ENCODE measurements around the gene TFDP3. TPM values are rescaled to one million over a fixed set of nuclear protein-coding genes. Genes with fewer than 3 reads are reported as not detected.

TFDP3 gene
- total RNA-seq, 4 donors from 2014 or later = not detected

DNA sequence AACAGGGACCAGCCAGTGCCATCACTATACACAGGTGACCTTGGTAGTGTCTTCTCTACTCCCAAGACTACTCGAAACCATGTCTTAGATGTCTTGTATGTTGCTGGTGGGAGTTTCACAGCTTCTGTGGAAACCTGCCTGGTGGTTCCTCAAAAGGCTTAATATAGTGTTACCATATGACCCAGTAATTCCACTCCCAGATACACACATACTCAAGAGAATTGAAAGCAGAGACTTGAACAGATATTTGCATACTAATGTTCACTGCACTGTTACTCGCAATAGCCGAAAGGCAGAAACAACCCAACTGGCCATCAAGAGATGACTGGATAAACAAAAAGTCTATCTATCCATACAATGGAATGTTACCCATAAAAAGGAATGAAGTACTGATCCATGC, 3.1 kb downstream of the TFDP3 start:
- TF ChIP-seq POLR2A (IDR thresholded peaks at IDR 0.05) = no peak
- TF ChIP-seq, protein P1, sequence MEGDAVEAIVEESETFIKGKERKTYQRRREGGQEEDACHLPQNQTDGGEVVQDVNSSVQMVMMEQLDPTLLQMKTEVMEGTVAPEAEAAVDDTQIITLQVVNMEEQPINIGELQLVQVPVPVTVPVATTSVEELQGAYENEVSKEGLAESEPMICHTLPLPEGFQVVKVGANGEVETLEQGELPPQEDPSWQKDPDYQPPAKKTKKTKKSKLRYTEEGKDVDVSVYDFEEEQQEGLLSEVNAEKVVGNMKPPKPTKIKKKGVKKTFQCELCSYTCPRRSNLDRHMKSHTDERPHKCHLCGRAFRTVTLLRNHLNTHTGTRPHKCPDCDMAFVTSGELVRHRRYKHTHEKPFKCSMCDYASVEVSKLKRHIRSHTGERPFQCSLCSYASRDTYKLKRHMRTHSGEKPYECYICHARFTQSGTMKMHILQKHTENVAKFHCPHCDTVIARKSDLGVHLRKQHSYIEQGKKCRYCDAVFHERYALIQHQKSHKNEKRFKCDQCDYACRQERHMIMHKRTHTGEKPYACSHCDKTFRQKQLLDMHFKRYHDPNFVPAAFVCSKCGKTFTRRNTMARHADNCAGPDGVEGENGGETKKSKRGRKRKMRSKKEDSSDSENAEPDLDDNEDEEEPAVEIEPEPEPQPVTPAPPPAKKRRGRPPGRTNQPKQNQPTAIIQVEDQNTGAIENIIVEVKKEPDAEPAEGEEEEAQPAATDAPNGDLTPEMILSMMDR (IDR thresholded peaks at IDR 0.05) = no peak
- WGBS, 2 donors = 85 to 94% methylated on average over 3 of the region's 3 CpGs
- H3K27me3 ChIP-seq = no peaks in the 10 kb centered on the region
- no peaks in the 10 kb centered on the region for H3K4me1 ChIP-seq
- no peaks in the 10 kb centered on the region for H3K9me3 ChIP-seq
- H3K36me3 ChIP-seq = no peaks in the 10 kb centered on the region
- DNase-seq = no peak
- no peak overlapping the region for H3K27ac ChIP-seq
- no peak overlapping the region for H3K4me3 ChIP-seq (replicated peaks in 1 of 3)
- intact Hi-C loops (cut with DNase I) = no loop called here

DNA sequence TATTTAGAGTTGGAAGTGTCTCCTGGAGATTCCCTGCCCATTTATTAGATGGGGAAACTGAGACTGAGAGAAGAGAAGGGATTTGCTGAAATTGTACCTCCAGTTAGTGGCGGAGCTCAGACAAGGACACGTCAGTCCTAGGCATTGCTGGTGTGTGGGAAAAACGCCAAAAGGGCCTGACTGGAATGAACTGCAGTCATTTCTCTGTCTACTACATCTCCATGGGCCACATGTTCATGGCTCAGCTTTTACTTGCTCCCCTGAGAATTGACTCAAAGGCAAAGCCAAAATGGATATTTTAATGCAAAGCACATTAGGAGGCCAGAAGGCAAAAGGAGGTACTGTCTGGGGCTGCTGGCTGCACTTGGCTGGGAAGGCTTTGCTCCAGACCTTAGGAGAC, 3.9 kb downstream of the TFDP3 start:
- Histone ChIP-seq H3K9me3 (no peaks in the 10 kb centered on the region), H3K27me3 (no peaks in the 10 kb centered on the region), H3K4me1 (no peaks in the 10 kb centered on the region), H3K27ac (no peak overlapping the region), H3K36me3 (no peaks in the 10 kb centered on the region), H3K4me3 (replicated peaks in 1 of 3) (no peak overlapping the region)
- WGBS, 2 donors = 83 to 87% methylated on average over 3 of the region's 3 CpGs
- TF ChIP-seq, protein P1 (IDR thresholded peaks at IDR 0.05) = no peak
- TF ChIP-seq POLR2A (IDR thresholded peaks at IDR 0.05) = no peak
- no peak for DNase-seq
- intact Hi-C loops (cut with DNase I) = no loop called here

DNA sequence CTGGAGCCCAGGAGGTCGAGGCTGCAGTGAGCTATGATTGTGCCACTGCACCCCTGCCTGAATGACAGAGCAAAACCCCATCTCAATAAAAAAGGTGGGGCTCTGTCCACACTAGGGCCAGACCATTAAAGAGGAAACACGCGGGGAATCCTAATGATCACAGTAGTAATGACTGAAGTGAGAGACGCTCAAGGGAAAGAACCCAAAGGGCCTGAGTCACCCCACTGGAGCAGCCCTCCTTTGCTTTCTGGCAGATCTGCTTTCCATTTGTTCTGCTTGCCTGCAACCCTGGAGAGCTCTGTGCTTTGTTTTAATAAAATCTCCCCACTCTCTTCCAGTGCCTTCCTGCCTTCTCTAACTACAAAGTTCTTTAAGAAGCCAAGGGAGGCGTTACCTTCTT, 5.0 kb downstream of the TFDP3 start:
- H3K4me1 ChIP-seq = no peaks in the 10 kb centered on the region
- no peaks in the 10 kb centered on the region for H3K9me3 ChIP-seq
- intact Hi-C loops (cut with DNase I) = no loop called here
- peak; percentile 34 to 39 for DNase-seq
- TF ChIP-seq, protein P1 (IDR thresholded peaks at IDR 0.05) = no peak
- no peak overlapping the region for H3K27ac ChIP-seq
- no peak overlapping the region for H3K4me3 ChIP-seq (replicated peaks in 1 of 3)
- H3K27me3 ChIP-seq = no peaks in the 10 kb centered on the region
- WGBS, 2 donors = 30 to 32% methylated on average over 5 of the region's 5 CpGs
- no peaks in the 10 kb centered on the region for H3K36me3 ChIP-seq

DNA sequence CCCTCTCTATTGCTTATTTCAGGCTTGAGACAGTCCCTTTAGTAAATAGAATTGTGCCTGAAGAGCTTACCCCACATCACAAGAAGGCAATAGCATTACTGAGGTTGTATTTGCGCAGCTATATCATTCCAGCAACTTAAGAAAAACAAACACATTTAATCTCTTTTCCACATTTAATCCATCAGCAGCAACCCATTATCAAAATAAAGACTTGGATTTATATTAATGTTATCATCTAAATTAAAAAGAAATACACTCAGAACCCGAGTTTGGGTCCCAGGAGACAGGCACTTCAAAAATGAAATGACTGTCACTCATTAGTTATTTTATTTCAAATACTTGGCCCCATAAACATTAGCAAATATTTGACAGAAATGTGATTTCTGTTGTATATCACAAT, 10.4 kb downstream of the TFDP3 start:
- H3K27me3 ChIP-seq = no peaks in the 10 kb centered on the region
- H3K27ac ChIP-seq = no peak overlapping the region
- no peaks in the 10 kb centered on the region for H3K36me3 ChIP-seq
- TF ChIP-seq, protein P1 (IDR thresholded peaks at IDR 0.05) = no peak
- TF ChIP-seq POLR2A (IDR thresholded peaks at IDR 0.05) = no peak
- no peaks in the 10 kb centered on the region for H3K9me3 ChIP-seq
- 84 to 85% methylated on average over 2 of the region's 2 CpGs for WGBS, 2 donors
- intact Hi-C loops (cut with DNase I) = no loop called here
- no peak overlapping the region for H3K4me3 ChIP-seq (replicated peaks in 1 of 3)
- no peaks in the 10 kb centered on the region for H3K4me1 ChIP-seq
- no peak for DNase-seq

DNA sequence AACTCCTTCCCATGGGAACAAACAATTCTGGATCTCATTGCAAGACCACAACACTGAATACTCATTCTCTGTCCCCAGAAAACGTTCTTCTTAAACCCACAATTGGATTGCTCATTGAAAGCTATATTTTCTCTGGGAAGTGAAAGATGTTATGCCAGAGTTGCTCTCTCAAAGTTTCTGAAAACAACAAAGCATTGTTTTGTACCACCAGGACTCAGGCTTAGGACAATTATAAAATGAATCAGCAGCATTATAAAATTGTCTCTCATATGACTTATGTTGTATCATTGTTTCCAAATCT, 26.5 kb downstream of the TFDP3 start:
- no peak for DNase-seq
- intact Hi-C loops (cut with DNase I) = no loop called here
- H3K4me1 ChIP-seq = no peaks in the 10 kb centered on the region
- no peaks in the 10 kb centered on the region for H3K9me3 ChIP-seq
- no peaks in the 10 kb centered on the region for H3K27me3 ChIP-seq
- WGBS, 2 donors = 19 to 25% methylated on average over 1 of the region's 1 CpG
- H3K4me3 ChIP-seq (replicated peaks in 1 of 3) = no peak overlapping the region
- TF ChIP-seq, protein P1 (IDR thresholded peaks at IDR 0.05) = no peak
- TF ChIP-seq POLR2A (IDR thresholded peaks at IDR 0.05) = no peak
- H3K27ac ChIP-seq = no peak overlapping the region
- no peaks in the 10 kb centered on the region for H3K36me3 ChIP-seq

Measured in thyroid gland (tissue), 4 donors.